GM18505 (cell line): ENCODE results near the gene ADCY4.
"Not testable (repeated sequence)": the region's sequence is repeated elsewhere in the genome, so short reads cannot be mapped to it uniquely, and the experiment has no call there.

Source experiments
- ATAC-seq: cut with Tn5 transposase; IDR thresholded peaks from one replicate; pipeline ENCODE4 v1.9.1; 2021; ENCODE audit not compliant: unreplicated experiment
- POLR2A ChIP-seq: IDR thresholded peaks from 4 replicates; pipeline ENCODE4 v1.6.1; 2011; ENCODE audit warnings: borderline replicate concordance; ENCODE audit not compliant: insufficient read depth, insufficient read length; ENCODE audit errors: extremely low read depth

The ADCY4 gene

GRCh38 chr14:24334431-24335291, at the start of gene ADCY4:
Gene ADCY4 (minus strand): TSS chr14:24335071. CDS start chr14:24334652, 419 bp downstream.
- no peak for TF ChIP-seq POLR2A
- ATAC-seq, result no peak

- no peak for TF ChIP-seq POLR2A
- no peak for ATAC-seq
Measured at GRCh38 chr14:24384169-24384568, 49.3 kb upstream of the ADCY4 start.

GRCh38 chr14:24382064-24382371, 47.1 kb upstream of the ADCY4 start:
- no peak for ATAC-seq
- TF ChIP-seq POLR2A, result no peak

GRCh38 chr14:24381363-24382063, 46.6 kb upstream of the ADCY4 start:
- no peak for ATAC-seq
- no peak for TF ChIP-seq POLR2A

- ATAC-seq, result no peak
- TF ChIP-seq POLR2A, result no peak
Measured at GRCh38 chr14:24379907-24380730, 45.2 kb upstream of the ADCY4 start.

GRCh38 chr14:24378981-24379906, 44.4 kb upstream of the ADCY4 start:
- ATAC-seq, result no peak
- no peak for TF ChIP-seq POLR2A

- no peak for TF ChIP-seq POLR2A
Measured at GRCh38 chr14:24378327-24378726, 43.5 kb upstream of the ADCY4 start.

GRCh38 chr14:24377657-24378056, 42.8 kb upstream of the ADCY4 start:
- no peak for ATAC-seq
- no peak for TF ChIP-seq POLR2A

More at GRCh38 chr14:24378327-24378726, 43.5 kb upstream of the ADCY4 start:
- ATAC-seq, result no peak

- no peak for ATAC-seq
- TF ChIP-seq POLR2A, result no peak
Measured at GRCh38 chr14:24377126-24377525, 42.3 kb upstream of the ADCY4 start.

- TF ChIP-seq POLR2A, result no peak
- ATAC-seq, result no peak
Measured at GRCh38 chr14:24376448-24377070, 41.7 kb upstream of the ADCY4 start.

- no peak for ATAC-seq
- TF ChIP-seq POLR2A, result no peak
Measured at GRCh38 chr14:24372701-24373416, 38.0 kb upstream of the ADCY4 start.

GRCh38 chr14:24371605-24372004, 36.7 kb upstream of the ADCY4 start:
- ATAC-seq, result not testable (repeated sequence)
